GM12873 (cell line): ENCODE measurements around the gene SCLT1.

Experiments used
- TF ChIP-seq, protein P1 (sequence below): IDR thresholded peaks from 2 replicates; pipeline ENCODE4 v1.5.1; 2012; ENCODE audit warnings: low read depth, mild to moderate bottlenecking, moderate library complexity, low read length, control low read depth; ENCODE audit not compliant: insufficient read depth; ENCODE audit errors: missing control alignments

Gene SCLT1

GRCh38 chr4:128980816-128981326, 112.5 kb downstream of the SCLT1 start:
- TF ChIP-seq, protein P1, sequence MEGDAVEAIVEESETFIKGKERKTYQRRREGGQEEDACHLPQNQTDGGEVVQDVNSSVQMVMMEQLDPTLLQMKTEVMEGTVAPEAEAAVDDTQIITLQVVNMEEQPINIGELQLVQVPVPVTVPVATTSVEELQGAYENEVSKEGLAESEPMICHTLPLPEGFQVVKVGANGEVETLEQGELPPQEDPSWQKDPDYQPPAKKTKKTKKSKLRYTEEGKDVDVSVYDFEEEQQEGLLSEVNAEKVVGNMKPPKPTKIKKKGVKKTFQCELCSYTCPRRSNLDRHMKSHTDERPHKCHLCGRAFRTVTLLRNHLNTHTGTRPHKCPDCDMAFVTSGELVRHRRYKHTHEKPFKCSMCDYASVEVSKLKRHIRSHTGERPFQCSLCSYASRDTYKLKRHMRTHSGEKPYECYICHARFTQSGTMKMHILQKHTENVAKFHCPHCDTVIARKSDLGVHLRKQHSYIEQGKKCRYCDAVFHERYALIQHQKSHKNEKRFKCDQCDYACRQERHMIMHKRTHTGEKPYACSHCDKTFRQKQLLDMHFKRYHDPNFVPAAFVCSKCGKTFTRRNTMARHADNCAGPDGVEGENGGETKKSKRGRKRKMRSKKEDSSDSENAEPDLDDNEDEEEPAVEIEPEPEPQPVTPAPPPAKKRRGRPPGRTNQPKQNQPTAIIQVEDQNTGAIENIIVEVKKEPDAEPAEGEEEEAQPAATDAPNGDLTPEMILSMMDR: no peak

GRCh38 chr4:128979934-128980333, 113.4 kb downstream of the SCLT1 start:
- TF ChIP-seq, protein P1: no peak

GRCh38 chr4:128978985-128979384, 114.4 kb downstream of the SCLT1 start:
- TF ChIP-seq, protein P1: no peak

- TF ChIP-seq, protein P1: no peak
These were observed 119.2 kb downstream of the SCLT1 start for GRCh38 chr4:128974136-128974581.

GRCh38 chr4:128973384-128973783, 120.0 kb downstream of the SCLT1 start:
- TF ChIP-seq, protein P1: no peak

DNA sequence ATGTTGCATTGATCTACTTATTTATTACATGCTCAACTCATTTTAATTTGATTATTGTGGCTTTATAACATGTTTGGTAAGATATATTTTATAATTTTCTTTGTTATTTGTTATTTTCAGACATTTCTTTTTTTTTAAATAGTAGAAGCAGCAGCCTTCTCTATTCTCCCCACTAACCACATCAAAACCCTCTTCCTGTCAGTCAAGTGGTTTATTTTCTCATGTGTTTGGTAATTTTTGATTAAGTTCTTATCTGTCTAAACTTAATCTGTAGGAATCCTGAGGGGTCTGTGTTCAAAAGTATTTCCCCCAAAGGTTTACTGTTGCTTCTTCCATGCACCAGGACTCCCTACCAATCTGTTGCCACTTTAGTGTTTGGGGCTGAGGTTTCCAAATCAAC, 131.9 kb downstream of the SCLT1 start:
- TF ChIP-seq, protein P1: no peak

- TF ChIP-seq, protein P1: no peak
These were observed 135.1 kb downstream of the SCLT1 start for GRCh38 chr4:128958194-128958593.
